PFSK-1 (cell line): ENCODE results near the gene ACTN4.

Experiments
- FOXP2 ChIP-seq: optimal IDR thresholded peaks from 2 replicates; pipeline ENCODE3; 2011; ENCODE audit warnings: borderline replicate concordance, control low read depth, inconsistent platforms; ENCODE audit not compliant: insufficient read depth; ENCODE audit errors: extremely low read length, extremely low read depth
- POLR2AphosphoS5 ChIP-seq: IDR thresholded peaks from 2 replicates; pipeline ENCODE4 v1.6.1; 2012; ENCODE audit warnings: low read depth, mild to moderate bottlenecking, control low read depth, low read length, moderate library complexity
- SIN3A ChIP-seq: IDR thresholded peaks from 2 replicates; pipeline ENCODE4 v1.6.1; 2012; ENCODE audit warnings: mild to moderate bottlenecking, low read length, moderate library complexity, borderline replicate concordance; ENCODE audit not compliant: insufficient read depth
- TAF1 ChIP-seq: IDR thresholded peaks from 2 replicates; pipeline ENCODE4 v1.6.1; 2012; ENCODE audit warnings: low read length, control low read depth, borderline replicate concordance; ENCODE audit not compliant: insufficient read depth
- TF ChIP-seq, protein P1 (sequence below), 2 experiments: IDR thresholded peaks; 2 replicates each; pipeline versions ENCODE4 v1.6.1 to v1.8.0; 2011 to 2012; ENCODE audit warnings: low read depth in 2 of 2, low read length in 2 of 2, control low read depth in 1 of 2, inconsistent platforms in 1 of 2, mild to moderate bottlenecking in 1 of 2, moderate library complexity in 1 of 2; ENCODE audit not compliant: insufficient read depth in 1 of 2

The ACTN4 gene

DNA sequence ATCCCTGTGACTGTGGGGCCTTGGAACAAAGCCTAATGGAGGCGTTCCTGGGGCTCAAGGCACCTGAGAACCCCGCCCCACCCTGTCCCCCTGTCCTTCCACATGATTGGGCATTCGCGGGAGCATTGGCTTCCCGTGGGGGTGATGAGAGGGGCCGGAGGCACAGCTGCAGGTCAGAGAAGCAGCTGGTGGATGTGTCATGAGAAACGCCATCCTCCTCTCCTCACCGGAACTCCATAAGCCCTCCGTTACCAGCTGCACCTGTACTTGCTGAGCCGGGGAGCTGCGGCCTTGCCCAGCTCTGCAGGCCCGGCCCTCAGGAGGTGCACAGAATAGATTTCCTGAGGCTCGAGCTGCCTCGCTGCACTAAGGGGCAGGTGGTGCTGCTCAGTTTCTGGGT, 54.8 kb downstream of the ACTN4 start:
- TF ChIP-seq POLR2AphosphoS5: no peak

DNA sequence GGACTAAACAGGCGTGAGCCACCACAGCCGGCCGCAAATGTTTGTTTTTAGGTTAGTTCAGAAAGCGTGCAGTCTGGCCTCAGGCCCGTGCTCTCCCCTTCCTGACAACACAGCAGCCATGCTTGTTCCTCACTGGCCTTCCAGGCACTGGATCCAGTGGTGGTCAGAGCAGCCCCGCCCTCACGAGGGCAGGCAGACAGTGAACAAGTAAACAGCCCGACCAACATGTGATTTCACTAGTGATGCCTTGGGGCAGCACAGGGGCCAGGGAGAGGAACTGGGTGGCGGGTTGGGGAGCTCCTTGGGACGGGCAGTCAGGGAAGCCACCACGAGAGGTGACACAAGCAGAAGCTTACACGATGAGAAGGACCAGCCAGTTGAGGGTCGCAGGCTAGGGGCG, 56.1 kb downstream of the ACTN4 start:
- TF ChIP-seq POLR2AphosphoS5: no peak

DNA sequence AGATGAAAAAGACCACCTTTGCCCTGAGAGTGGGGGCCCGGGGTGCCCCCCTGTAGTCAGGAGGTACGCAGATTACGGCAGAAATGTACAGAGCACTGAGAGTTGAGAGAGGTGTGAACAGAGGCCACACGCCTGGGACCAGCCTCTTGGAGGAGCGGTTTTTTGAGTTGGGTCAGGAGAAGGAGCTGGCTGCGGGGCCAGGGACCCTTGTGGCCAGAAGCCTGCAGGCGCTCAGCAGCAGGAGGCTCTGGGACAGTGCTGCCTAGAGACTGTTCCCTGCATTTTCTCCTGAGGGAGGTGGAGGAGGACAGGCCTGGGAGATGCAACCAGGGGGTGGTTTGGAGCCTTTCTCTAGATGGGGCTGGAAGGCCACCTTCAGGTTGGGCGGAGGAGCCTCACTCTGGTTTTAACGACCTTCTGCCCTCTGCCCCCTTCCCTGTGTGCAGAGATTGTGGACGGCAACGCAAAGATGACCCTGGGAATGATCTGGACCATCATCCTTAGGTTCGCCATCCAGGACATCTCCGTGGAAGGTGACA, 57.1 kb downstream of the ACTN4 start:
- TF ChIP-seq FOXP2: no peak
- TF ChIP-seq SIN3A: no peak
- no peak for TF ChIP-seq POLR2AphosphoS5
- no peak for TF ChIP-seq TAF1

DNA sequence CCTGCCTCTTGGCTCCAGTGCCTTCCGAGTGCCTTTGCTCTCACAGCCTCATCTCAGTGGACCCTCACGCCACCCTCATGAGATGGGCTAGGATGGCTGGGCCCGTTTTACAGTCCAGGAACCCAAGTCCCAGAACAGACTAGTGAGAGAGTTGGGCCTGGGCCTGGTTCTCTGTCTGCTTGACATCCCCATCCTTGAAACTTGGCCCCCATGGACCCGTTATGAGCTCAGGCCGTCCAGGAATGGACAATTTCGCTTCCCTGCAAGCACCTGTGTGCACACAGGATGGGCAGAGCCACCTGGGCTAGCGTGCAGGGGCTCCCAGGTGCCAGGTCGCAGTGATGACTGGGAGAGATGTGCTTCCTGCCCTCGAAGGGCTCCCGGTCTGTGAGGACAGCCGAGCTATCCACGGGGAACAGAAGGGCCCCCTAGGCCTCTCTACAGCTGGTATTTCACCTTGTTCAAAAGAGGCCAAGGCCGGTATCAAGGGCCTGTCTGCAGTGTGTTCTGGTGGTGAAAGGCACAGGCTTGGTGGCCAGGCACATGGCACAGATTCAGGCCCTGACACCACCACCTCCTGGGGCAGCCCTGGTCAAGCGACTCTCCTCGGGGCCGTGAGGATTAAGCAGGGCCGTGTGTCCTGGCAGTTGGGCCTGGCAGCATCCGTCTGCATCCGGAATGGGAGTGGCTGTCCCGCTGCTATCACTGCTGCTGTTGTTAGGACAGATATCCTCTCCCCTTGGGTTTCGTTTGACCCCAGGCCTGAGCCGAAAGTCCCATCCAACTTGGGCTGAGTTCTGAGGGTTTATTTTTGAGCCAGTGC, 58.0 kb downstream of the ACTN4 start:
- no peak for TF ChIP-seq SIN3A
- TF ChIP-seq FOXP2: no peak
- no peak for TF ChIP-seq TAF1
- no peak for TF ChIP-seq POLR2AphosphoS5
- TF ChIP-seq, protein P1, sequence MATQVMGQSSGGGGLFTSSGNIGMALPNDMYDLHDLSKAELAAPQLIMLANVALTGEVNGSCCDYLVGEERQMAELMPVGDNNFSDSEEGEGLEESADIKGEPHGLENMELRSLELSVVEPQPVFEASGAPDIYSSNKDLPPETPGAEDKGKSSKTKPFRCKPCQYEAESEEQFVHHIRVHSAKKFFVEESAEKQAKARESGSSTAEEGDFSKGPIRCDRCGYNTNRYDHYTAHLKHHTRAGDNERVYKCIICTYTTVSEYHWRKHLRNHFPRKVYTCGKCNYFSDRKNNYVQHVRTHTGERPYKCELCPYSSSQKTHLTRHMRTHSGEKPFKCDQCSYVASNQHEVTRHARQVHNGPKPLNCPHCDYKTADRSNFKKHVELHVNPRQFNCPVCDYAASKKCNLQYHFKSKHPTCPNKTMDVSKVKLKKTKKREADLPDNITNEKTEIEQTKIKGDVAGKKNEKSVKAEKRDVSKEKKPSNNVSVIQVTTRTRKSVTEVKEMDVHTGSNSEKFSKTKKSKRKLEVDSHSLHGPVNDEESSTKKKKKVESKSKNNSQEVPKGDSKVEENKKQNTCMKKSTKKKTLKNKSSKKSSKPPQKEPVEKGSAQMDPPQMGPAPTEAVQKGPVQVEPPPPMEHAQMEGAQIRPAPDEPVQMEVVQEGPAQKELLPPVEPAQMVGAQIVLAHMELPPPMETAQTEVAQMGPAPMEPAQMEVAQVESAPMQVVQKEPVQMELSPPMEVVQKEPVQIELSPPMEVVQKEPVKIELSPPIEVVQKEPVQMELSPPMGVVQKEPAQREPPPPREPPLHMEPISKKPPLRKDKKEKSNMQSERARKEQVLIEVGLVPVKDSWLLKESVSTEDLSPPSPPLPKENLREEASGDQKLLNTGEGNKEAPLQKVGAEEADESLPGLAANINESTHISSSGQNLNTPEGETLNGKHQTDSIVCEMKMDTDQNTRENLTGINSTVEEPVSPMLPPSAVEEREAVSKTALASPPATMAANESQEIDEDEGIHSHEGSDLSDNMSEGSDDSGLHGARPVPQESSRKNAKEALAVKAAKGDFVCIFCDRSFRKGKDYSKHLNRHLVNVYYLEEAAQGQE (IDR thresholded peaks at IDR 0.05; ENCODE audit: insufficient read depth in 1 of 2, low read depth in 2 of 2, low read length in 2 of 2): no peak

DNA sequence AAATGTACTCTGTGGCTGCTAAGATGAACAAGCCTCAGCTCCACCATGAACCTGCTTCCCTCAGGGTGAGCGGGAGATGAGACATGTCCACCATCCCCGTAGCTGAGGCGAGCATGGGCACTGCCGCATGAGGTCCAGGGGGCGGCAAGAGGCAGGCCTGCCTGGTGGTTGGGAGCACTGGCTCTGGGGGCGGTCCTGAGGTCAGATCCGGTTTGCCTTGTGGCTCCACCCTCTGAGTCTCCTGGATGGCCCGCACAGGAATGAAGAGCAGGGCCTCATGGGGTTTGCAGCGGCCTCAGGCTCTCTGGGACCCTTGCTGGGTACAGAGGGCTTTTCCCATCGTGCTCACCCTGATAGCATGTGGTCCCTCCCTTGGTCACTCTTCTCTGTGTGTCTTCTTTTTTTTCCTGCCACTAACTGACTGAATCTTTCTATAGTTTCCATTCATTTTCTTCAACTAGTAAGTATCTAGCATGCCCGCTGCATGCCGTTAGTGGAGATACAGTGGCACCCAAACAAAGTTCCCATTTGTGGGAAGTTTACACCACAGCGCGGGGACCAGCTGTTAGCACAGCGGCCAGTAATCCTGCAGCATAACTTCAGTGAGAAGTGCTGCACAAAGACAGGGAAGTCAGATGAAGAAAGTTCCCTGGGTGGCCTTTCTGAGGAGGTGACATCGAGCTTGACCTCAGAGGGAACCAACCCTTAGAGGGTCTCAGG, 59.5 kb downstream of the ACTN4 start:
- TF ChIP-seq TAF1 (no peak), POLR2AphosphoS5 (no peak), FOXP2 (no peak)
- TF ChIP-seq, protein P1 (IDR thresholded peaks at IDR 0.05; ENCODE audit: insufficient read depth in 1 of 2, low read depth in 2 of 2, low read length in 2 of 2): no peak

DNA sequence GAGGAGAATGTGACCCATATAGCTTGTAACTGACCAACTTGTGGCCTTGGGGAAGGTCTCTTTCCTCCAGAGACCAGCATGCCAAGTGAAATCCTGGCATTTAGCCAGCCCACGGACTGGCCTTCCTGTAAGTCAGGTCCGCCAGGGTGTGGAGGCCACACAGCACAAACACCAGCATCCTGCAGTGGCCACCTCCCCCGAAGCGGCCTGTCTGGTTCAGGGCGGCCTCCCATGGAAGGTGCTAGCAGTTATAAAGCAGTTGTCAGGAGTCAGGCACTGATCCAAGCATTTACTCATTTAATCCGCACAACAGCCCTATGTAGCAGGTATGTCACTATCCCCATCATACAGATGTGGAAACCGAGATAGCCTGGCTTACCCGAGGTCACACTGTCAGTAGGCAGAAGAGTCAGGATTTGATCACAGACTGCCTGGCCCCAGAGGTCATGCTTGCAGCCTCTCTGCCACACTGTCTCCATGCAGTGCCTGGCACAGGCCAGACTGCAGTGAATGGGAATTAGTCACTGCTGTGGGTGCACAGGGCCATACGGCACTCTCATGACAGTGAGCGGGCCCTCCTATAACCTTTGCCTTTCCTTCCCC, 60.2 kb downstream of the ACTN4 start:
- TF ChIP-seq POLR2AphosphoS5 (no peak), SIN3A (no peak), TAF1 (no peak), FOXP2 (no peak)
- TF ChIP-seq, protein P1 (IDR thresholded peaks at IDR 0.05; ENCODE audit: insufficient read depth in 1 of 2, low read depth in 2 of 2, low read length in 2 of 2): no peak
